Large intestine (tissue), 3 donors: ENCODE measurements around the gene PML. TPM values are rescaled to one million over a fixed set of nuclear protein-coding genes. Genes with fewer than 3 reads are reported as not detected.

Source experiments
- DNase-seq, 2 donors: peaks; one replicate each; pipeline versions ENCODE4 v3.0.0 to v3.0.0-alpha.2; 2013
- H3K27ac ChIP-seq: one replicate; pipeline ENCODE4 v1.5.1; 2013; ENCODE audit warnings: low read length
- H3K27me3 ChIP-seq: 2 replicates; pipeline ENCODE4 v1.6.1; 2013; ENCODE audit warnings: low read length; ENCODE audit not compliant: control insufficient read depth, insufficient read depth
- H3K36me3 ChIP-seq: 2 replicates; pipeline ENCODE4 v1.6.1; 2013; ENCODE audit warnings: low read length; ENCODE audit not compliant: control insufficient read depth, insufficient read depth
- H3K4me1 ChIP-seq: one replicate; pipeline ENCODE4 v1.6.1; 2013; ENCODE audit warnings: low read length; ENCODE audit not compliant: control insufficient read depth, insufficient read depth
- H3K4me3 ChIP-seq: one replicate; pipeline ENCODE4 v1.5.1; 2013; ENCODE audit warnings: low read length
- H3K9me3 ChIP-seq: one replicate; pipeline ENCODE4 v1.6.1; 2013; ENCODE audit warnings: mild to moderate bottlenecking, low read depth, low read length, moderate library complexity; ENCODE audit not compliant: control insufficient read depth
- WGBS: methylation state at CpG from one replicate; pipeline ENCODE4 v1.1.5; 2013; ENCODE audit warnings: low lambda C conversion rate; ENCODE audit not compliant: insufficient coverage; 5-methylcytosine and 5-hydroxymethylcytosine counted together
- polyA plus RNA-seq: library from polyadenylated mRNA; unstranded; fragments of 120-200 nt; gene quantifications from one replicate; pipeline ENCODE4 v1.2.1, GENCODE V29; 2013

Gene PML
- polyA plus RNA-seq, 1 donor: 28.3 TPM

DNA sequence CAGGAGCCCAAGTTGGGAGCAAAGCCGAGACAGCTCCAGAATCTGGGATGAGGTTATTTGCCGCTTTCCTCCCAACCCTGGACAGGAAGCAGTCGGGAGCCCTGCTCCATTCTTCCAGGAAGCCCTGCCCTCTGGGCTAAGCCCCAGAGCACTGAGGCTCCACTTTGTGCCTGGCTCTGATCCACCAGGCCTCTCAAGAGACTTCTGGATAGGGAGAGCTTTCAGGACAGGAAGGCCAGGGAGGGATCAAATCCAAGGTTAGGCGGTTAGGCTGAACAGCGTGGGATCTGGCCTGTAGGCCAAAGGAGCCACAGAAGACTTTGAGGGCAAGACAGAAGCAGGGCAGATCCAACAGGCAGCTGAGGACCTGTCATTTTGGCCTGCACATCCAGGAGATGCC, 3.3 kb upstream of the PML start:
- no peaks in the 10 kb centered on the region for H3K9me3 ChIP-seq
- no CpG with 5 or more reads among the region's 5 CpGs for WGBS
- H3K36me3 ChIP-seq: peaks cover 18% of the 10 kb centered on the region
- H3K27me3 ChIP-seq: no peaks in the 10 kb centered on the region
- peak overlapping the region; percentile 53 for H3K4me3 ChIP-seq
- H3K27ac ChIP-seq: peak overlapping the region; percentile 16
- peaks cover 25% of the 10 kb centered on the region for H3K4me1 ChIP-seq
- no peak for DNase-seq

- Histone ChIP-seq H3K4me1 (peaks cover 25% of the 10 kb centered on the region), H3K9me3 (no peaks in the 10 kb centered on the region), H3K4me3 (peak within 1 kb of the TSS; percentile 53), H3K27ac (peak within 1 kb of the TSS; percentile 16), H3K36me3 (peaks cover 17% of the 10 kb centered on the region), H3K27me3 (no peaks in the 10 kb centered on the region)
- DNase-seq: peak; percentile 92 to 95
- no CpG with 5 or more reads among the region's 72 CpGs for WGBS
Observed at GRCh38 chr15:73991726-73992593, 2.6 kb upstream of the PML start, which contains the start of gene STOML1. TSS of gene STOML1 (minus strand) at chr15:73992295. CDS start at chr15:73992223, 72 bp downstream.

DNA sequence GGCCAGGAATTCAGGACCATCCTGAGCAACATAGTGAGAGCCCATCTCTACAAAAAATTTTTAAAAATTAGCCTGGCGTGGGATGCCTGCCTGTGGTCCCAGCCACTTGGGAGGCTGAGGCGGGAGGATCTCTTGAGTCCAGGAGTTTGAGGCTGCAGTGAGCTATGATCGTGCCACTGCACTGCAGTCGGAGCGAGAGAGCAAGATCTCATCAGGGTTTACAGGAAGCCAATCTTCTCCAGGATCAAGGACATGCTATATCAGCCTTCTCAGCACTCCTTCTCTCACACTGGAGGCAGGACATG, 2.0 kb upstream of the PML start:
- no peak overlapping the region for H3K27ac ChIP-seq
- no CpG with 5 or more reads among the region's 5 CpGs for WGBS
- no peak for DNase-seq
- H3K36me3 ChIP-seq: peaks cover 12% of the 10 kb centered on the region
- H3K9me3 ChIP-seq: no peaks in the 10 kb centered on the region
- peak overlapping the region; percentile 29 for H3K4me3 ChIP-seq
- no peaks in the 10 kb centered on the region for H3K27me3 ChIP-seq
- peaks cover 25% of the 10 kb centered on the region for H3K4me1 ChIP-seq

DNA sequence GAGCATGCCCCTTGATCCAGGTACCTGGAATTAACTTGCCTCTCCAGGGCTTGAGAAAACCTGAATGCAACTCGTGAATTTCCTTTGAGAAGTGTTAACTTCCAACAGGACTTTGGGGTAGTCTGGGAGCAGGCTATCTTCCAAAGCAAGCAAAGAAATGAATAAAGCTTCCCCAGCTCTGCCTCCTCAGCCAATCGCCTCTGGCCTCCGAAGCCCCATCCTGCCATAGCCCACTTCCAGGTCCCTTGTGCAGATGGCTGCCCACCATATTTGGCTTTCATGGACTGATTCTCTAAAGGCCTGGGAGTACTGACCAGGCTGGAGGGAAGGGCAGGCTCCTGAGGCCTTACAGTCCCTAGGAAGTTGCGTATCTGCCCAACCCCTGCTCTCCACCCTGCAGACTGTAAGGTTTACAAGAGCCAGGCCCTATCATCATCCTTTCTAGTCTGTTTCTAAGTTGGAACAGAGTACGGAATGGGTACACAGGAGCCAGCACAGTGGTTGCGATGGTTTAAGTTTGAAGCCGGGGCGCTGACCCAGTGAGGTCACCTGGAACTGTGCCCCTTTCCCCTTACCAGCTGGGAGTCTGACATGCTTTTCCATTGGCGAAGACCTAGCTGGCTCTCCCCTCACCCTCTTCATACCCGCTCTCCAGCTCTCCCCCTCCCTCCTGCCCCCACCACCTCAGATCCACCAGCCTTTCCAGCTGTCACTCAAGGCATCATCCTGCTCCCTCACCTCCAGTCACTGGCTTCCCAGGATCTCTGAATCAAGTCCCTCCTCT, 1.1 kb upstream of the PML start:
- Histone ChIP-seq H3K27ac (no peak overlapping the region), H3K4me1 (peaks cover 25% of the 10 kb centered on the region)
- WGBS: no CpG with 5 or more reads among the region's 10 CpGs

GRCh38 chr15:73994912-73995622, 551 bp downstream of the PML start:
- H3K36me3 ChIP-seq: peaks cover 12% of the 10 kb centered on the region
- no peaks in the 10 kb centered on the region for H3K27me3 ChIP-seq
- 0% methylated on average over 1 of the region's 18 CpGs for WGBS
- H3K27ac ChIP-seq: peak overlapping the region; percentile 77
- no peaks in the 10 kb centered on the region for H3K9me3 ChIP-seq
- DNase-seq: peak in 1 of 2 donors; percentile 55
- peak overlapping the region; percentile 79 for H3K4me3 ChIP-seq
- H3K4me1 ChIP-seq: peaks cover 25% of the 10 kb centered on the region

More for the DNA sequence above, 1.1 kb upstream of the PML start:
- Histone ChIP-seq H3K36me3 (peaks cover 8% of the 10 kb centered on the region), H3K4me3 (no peak overlapping the region), H3K9me3 (no peaks in the 10 kb centered on the region), H3K27me3 (no peaks in the 10 kb centered on the region)
- DNase-seq: no peak

DNA sequence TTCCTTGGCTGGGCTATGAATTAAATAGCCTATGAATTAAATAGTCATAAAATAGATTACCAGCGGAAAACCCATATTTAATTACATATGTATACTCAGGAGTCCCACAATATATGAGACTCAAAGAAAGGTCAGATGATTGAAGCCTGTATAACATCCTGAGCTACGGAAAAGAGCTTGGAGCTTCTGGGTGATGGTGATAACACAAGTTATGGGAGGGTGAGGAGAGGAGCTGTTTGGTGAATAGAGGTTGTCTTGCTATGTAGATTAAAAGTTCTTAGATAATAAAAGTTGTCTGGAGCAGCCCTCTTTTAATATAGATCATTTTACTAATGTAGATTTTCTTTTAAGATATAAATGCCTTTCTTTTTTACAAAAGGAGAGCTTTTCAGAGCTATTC, 1.8 kb downstream of the PML start:
- peak overlapping the region; percentile 18 for H3K27ac ChIP-seq
- H3K4me1 ChIP-seq: peaks cover 18% of the 10 kb centered on the region
- H3K27me3 ChIP-seq: no peaks in the 10 kb centered on the region
- H3K4me3 ChIP-seq: no peak overlapping the region
- no peak for DNase-seq
- peaks cover 12% of the 10 kb centered on the region for H3K36me3 ChIP-seq
- no CpG with 5 or more reads among the region's 2 CpGs for WGBS
- no peaks in the 10 kb centered on the region for H3K9me3 ChIP-seq

DNA sequence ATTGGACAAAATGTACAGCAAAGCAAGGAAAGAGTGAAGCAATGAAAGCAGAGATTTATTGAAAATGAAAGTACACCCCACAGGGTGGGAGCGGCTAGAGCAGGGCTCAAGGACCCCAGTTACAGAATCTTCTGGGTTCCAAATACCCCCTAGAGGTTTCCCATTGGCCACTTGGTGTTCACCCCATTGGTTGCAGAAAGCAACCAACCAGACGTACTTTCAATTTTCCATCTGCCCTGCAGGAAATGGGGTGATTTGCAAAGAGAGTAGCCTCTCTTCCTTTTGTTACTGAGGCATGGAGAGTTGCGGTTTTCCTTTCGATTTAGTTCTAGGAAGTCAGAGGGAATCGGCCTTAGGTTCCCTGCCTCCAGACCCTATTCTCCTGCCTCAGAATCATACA, 2.4 kb downstream of the PML start:
- WGBS: no CpG with 5 or more reads among the region's 5 CpGs
- H3K27me3 ChIP-seq: no peaks in the 10 kb centered on the region
- peak in 1 of 2 donors; percentile 33 for DNase-seq
- H3K4me1 ChIP-seq: peaks cover 15% of the 10 kb centered on the region
- H3K4me3 ChIP-seq: no peak overlapping the region
- peaks cover 15% of the 10 kb centered on the region for H3K36me3 ChIP-seq
- H3K27ac ChIP-seq: peak overlapping the region; percentile 18
- H3K9me3 ChIP-seq: no peaks in the 10 kb centered on the region

- no CpG with 5 or more reads among the region's 27 CpGs for WGBS
- Histone ChIP-seq H3K4me1 (peaks cover 7% of the 10 kb centered on the region), H3K4me3 (no peak overlapping the region), H3K27ac (no peak overlapping the region), H3K27me3 (no peaks in the 10 kb centered on the region), H3K36me3 (peaks cover 20% of the 10 kb centered on the region), H3K9me3 (no peaks in the 10 kb centered on the region)
- no peak for DNase-seq
Observed at GRCh38 chr15:73997986-73998385, 3.5 kb downstream of the PML start.

- DNase-seq: no peak
Observed at GRCh38 chr15:74006774-74007639, 12.5 kb downstream of the PML start.

More at GRCh38 chr15:74006774-74007639, 12.5 kb downstream of the PML start:
- Histone ChIP-seq H3K27me3 (no peaks in the 10 kb centered on the region), H3K36me3 (peaks cover 23% of the 10 kb centered on the region), H3K27ac (no peak overlapping the region), H3K4me1 (peaks cover 5% of the 10 kb centered on the region), H3K4me3 (no peak overlapping the region), H3K9me3 (no peaks in the 10 kb centered on the region)
- 100% methylated on average over 1 of the region's 11 CpGs for WGBS
